PC-9 (cell line): ENCODE results near the gene TM4SF5. TPM values are rescaled to one million over a fixed set of nuclear protein-coding genes. Genes with fewer than 3 reads are reported as not detected.

Source experiments
- BruUV-seq: library from RNA; stranded (reverse); fragments of 400-500 nt; replicated peaks from 2 replicates; lab custom pipeline; 2021; lab: Mats Ljungman, UMichigan
- CTCF ChIA-PET: fragments of 300-600 bp; sonication (Branson Sonifier 250); formaldehyde crosslinking; loops from one replicate; lab custom pipeline; 2022; ENCODE audit warnings: antibody characterized with exemption; lab: Charles Lee
- POLR2A ChIA-PET: fragments of 300-600 bp; sonication (Branson Sonifier 250); formaldehyde crosslinking; loops from one replicate; lab custom pipeline; 2022; ENCODE audit warnings: antibody characterized with exemption; ENCODE audit not compliant: unreplicated experiment; lab: Charles Lee
- DNase-seq, 2 experiments: peaks; one replicate each; pipeline versions ENCODE4 v3.0.0 to v3.0.0-alpha.2; 2015 to 2022; ENCODE audit warnings: mixed read lengths in 1 of 2
- H2AFZ ChIP-seq: fragments of 200-600 bp; sonication (generic); 2 replicates; pipeline ENCODE4 v1.8.1; 2017; ENCODE audit warnings: antibody characterized with exemption
- H3F3A ChIP-seq: fragments of 200-600 bp; sonication (generic); 2 replicates; pipeline ENCODE4 v1.8.1; 2017; ENCODE audit warnings: antibody characterized with exemption, mild to moderate bottlenecking, low read depth; ENCODE audit not compliant: insufficient read depth
- H3K27ac ChIP-seq: fragments of 200-600 bp; sonication (generic); 2 replicates; pipeline ENCODE4 v1.6.1; 2016; ENCODE audit warnings: mixed run types
- H3K27me3 ChIP-seq: fragments of 200-600 bp; sonication (generic); 2 replicates; pipeline ENCODE4 v1.6.1; 2016; ENCODE audit warnings: low read depth, mixed run types; ENCODE audit not compliant: insufficient read depth
- H3K36me3 ChIP-seq: fragments of 200-600 bp; sonication (generic); 2 replicates; pipeline ENCODE4 v1.6.1; 2016; ENCODE audit warnings: low read depth, mixed run types
- H3K4me1 ChIP-seq: fragments of 200-600 bp; sonication (generic); replicated peaks from 2 replicates; pipeline ENCODE4 v1.6.1; 2016; ENCODE audit warnings: mixed run types; ENCODE audit not compliant: insufficient read depth
- H3K4me2 ChIP-seq: fragments of 200-600 bp; sonication (generic); 2 replicates; pipeline ENCODE4 v1.6.1; 2017; ENCODE audit warnings: mixed run types
- H3K4me3 ChIP-seq: fragments of 200-600 bp; sonication (generic); 2 replicates; pipeline ENCODE4 v1.6.1; 2016; ENCODE audit warnings: mixed run types
- H3K79me2 ChIP-seq: fragments of 200-600 bp; sonication (generic); 2 replicates; pipeline ENCODE4 v1.6.1; 2017; ENCODE audit warnings: low read depth, mixed run types
- H3K9me2 ChIP-seq: fragments of 200-600 bp; sonication (generic); 2 replicates; pipeline ENCODE4 v1.8.1; 2017; ENCODE audit warnings: mild to moderate bottlenecking; ENCODE audit not compliant: insufficient read depth
- H3K9me3 ChIP-seq: fragments of 200-600 bp; sonication (generic); 2 replicates; pipeline ENCODE4 v1.8.1; 2016; ENCODE audit warnings: low read depth; ENCODE audit not compliant: insufficient read depth
- H4K20me1 ChIP-seq: fragments of 200-600 bp; sonication (generic); 2 replicates; pipeline ENCODE4 v1.8.1; 2017; ENCODE audit not compliant: insufficient read depth
- CTCF ChIP-seq: fragments of 200-600 bp; sonication (generic); conservative IDR thresholded peaks from 2 replicates; pipeline ENCODE4 v1.6.1; 2017; ENCODE audit warnings: mixed run types, antibody characterized with exemption, mild to moderate bottlenecking, moderate library complexity
- EZH2 ChIP-seq: fragments of 200-600 bp; sonication (generic); IDR thresholded peaks from 2 replicates; pipeline ENCODE4 v1.8.0; 2017; ENCODE audit warnings: antibody characterized with exemption, low read depth
- intact Hi-C: fragments of 100-400 bp; cut with micrococcal nuclease; formaldehyde crosslinking; loops from one replicate; pipeline ENCODE4 v1.10.0; 2022; ENCODE audit not compliant: unreplicated experiment
- total RNA-seq: library from RNA; stranded (reverse); gene quantifications from 2 replicates; pipeline ENCODE4 v1.2.3, GENCODE V29; 2021

Gene TM4SF5
- total RNA-seq, 1 experiment from 2014 or later: not detected

- Histone ChIP-seq H3K79me2 (no peaks in the 10 kb centered on the region), H3K4me1 (no peaks in the 10 kb centered on the region), H3K9me2 (no peaks in the 10 kb centered on the region), H3F3A (no peaks in the 10 kb centered on the region), H3K27me3 (0 out of 2 replicates have a peak, but pooled peaks cover 4% of the 10 kb centered on the region), H2AFZ (no peak overlapping the region), H4K20me1 (no peaks in the 10 kb centered on the region), H3K27ac (no peak overlapping the region), H3K4me2 (no peak overlapping the region), H3K36me3 (no peaks in the 10 kb centered on the region), H3K9me3 (no peaks in the 10 kb centered on the region), H3K4me3 (no peak overlapping the region)
- BruUV-seq: no TSS peak
- intact Hi-C loops: no loop called here
- CTCF ChIA-PET: no interaction called here
- DNase-seq: peak in 1 of 2 experiments; percentile 55
- TF ChIP-seq CTCF (no peak), EZH2 (no peak)
- POLR2A ChIA-PET: no interaction called here
Observed at GRCh38 chr17:4769628-4770027, 2.1 kb upstream of the TM4SF5 start.

GRCh38 chr17:4772235-4772613 is 538 bp downstream of the TM4SF5 start:
- no peaks in the 10 kb centered on the region for H3K4me1 ChIP-seq
- no peaks in the 10 kb centered on the region for H3K36me3 ChIP-seq
- no peaks in the 10 kb centered on the region for H3K79me2 ChIP-seq
- H3F3A ChIP-seq: no peaks in the 10 kb centered on the region
- no peak overlapping the region for H3K27ac ChIP-seq
- no peak for DNase-seq
- ChIA-PET POLR2A (no interaction called here), CTCF (interaction anchor here (1.0 kb wide), 1 partner anchor 62 kb away, joined by 4 read pairs; the partner anchor contains the start of gene ARRB2)
- H4K20me1 ChIP-seq: no peaks in the 10 kb centered on the region
- TF ChIP-seq CTCF (no peak), EZH2 (no peak)
- no peaks in the 10 kb centered on the region for H3K9me2 ChIP-seq
- no peak overlapping the region for H3K4me3 ChIP-seq
- H3K9me3 ChIP-seq: no peaks in the 10 kb centered on the region
- 0 out of 2 replicates have a peak, but pooled peaks cover 4% of the 10 kb centered on the region for H3K27me3 ChIP-seq
- no TSS peak for BruUV-seq
- no peak overlapping the region for H3K4me2 ChIP-seq
- intact Hi-C loops: no loop called here
- H2AFZ ChIP-seq: no peak overlapping the region

DNA sequence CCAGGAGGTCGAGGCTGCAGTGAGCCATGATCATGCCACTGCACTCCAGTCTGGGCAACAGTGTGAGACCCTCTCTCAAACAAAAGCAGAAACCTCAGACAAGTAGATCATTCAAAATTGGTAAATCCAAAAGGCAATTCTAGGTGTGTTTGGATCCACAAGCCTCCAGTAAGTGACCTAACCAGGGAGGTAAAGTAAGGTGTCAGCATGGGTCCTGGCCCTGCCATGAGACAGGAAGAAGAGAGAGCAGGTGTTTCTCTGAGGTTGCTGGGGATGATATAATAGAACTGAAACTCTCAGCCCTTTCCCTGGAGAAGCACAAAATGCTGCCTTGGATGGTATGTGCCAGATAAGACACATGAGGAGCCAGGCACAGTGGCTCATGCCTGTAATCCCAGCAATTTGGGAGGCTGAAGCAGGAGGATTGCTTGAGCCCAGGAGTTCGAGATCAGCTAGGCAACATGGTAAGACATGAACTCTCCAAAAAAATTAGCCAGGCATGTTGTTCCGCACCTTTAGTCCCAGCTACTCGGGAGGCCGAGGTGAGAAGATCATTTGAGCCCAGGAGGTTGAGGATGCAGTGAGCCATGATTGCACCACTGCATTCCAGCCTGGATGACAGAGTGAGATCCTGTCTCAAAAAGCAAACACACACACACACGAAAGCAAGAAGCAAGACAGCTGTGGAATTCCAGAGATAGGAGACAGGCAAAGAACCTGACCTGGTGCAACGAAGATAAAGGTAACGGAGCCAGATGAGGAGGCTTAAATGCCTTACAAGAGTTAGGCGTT is 6.5 kb downstream of the TM4SF5 start:
- peak in 1 of 2 experiments; percentile 48 for DNase-seq
- no peak overlapping the region for H3K27ac ChIP-seq
- H3K4me2 ChIP-seq: no peak overlapping the region
- BruUV-seq: no TSS peak
- no peaks in the 10 kb centered on the region for H3K9me2 ChIP-seq
- intact Hi-C loops: no loop called here
- H3K36me3 ChIP-seq: no peaks in the 10 kb centered on the region
- peaks cover 9% of the 10 kb centered on the region; the same call in 1 of the 2 replicates for H3K4me1 ChIP-seq
- H3F3A ChIP-seq: 0 out of 2 replicates have a peak, but pooled peaks cover 5% of the 10 kb centered on the region
- ChIA-PET POLR2A (interaction anchor here (0.7 kb wide), 1 partner anchor 203 kb away, joined by 4 read pairs; no protein-coding TSS in a partner anchor), CTCF (interaction anchor here (0.6 kb wide), 1 partner anchor 13 kb away, joined by 15 read pairs; no protein-coding TSS in a partner anchor)
- TF ChIP-seq CTCF (no peak), EZH2 (no peak)
- H2AFZ ChIP-seq: no peak overlapping the region
- H3K4me3 ChIP-seq: no peak overlapping the region
- H4K20me1 ChIP-seq: no peaks in the 10 kb centered on the region
- no peaks in the 10 kb centered on the region for H3K9me3 ChIP-seq
- H3K27me3 ChIP-seq: no peaks in the 10 kb centered on the region
- no peaks in the 10 kb centered on the region for H3K79me2 ChIP-seq
